Measurements from ENCODE around the gene ABI1. TPM values are rescaled to one million over a fixed set of nuclear protein-coding genes. Genes with fewer than 3 reads are reported as not detected.

The ABI1 gene
- total and polyA plus RNA-seq, 2 of the 4 experiments (the other 2 are of a cell fraction) = 49.6 to 71.3 TPM

DNA sequence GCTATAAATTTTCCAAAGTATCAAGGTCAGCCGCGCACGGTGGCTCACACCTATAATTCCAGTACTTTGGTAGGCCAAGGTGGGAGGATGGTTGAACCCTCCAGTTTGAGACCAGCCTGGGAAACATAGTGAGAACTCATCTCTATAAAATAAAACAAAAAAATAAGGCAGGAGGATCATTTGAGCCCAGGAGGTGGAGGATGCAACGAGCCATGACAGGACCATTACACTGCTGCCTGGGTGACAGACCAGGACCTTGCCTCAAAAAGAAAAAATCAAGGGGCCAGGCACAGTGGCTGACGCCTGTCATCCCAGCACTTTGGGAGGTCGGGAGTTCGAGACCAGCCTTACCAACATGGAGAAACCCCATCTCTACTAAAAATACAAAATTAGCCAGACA, 60.3 kb downstream of the ABI1 start:
- Histone ChIP-seq H2BK120ac (ENCODE audit: low read depth, low read length) (no peak overlapping the region), H4K8ac (ENCODE audit: low read depth in 2 of 2, low read length in 2 of 2) (no peak overlapping the region), H4K20me1 (ENCODE audit: insufficient read depth, low read length) (peaks cover 24% of the 10 kb centered on the region), H2AK5ac (ENCODE audit: low read depth, low read length) (no peak overlapping the region), H3K4ac (ENCODE audit: low read depth, low read length) (no peak overlapping the region), H3K4me1 (ENCODE audit: control insufficient read depth, insufficient read depth, low read length) (no peaks in the 10 kb centered on the region; the same call in 1 of the 2 replicates), H3K14ac (replicated peaks; ENCODE audit: low read depth, low read length) (no peak overlapping the region), H4K5ac (ENCODE audit: low read depth, low read length) (no peak overlapping the region), H3K27me3 (ENCODE audit: control insufficient read depth, insufficient read depth, low read length) (no peaks in the 10 kb centered on the region), H3K18ac (ENCODE audit: low read depth, low read length) (no peak overlapping the region), H2BK20ac (ENCODE audit: low read depth, low read length) (no peak overlapping the region), H2BK5ac (ENCODE audit: low read depth, low read length, poor library complexity, severe bottlenecking) (no peak overlapping the region), H3K56ac (ENCODE audit: extremely low read depth, insufficient read depth, low read length) (no peak overlapping the region), H2AFZ (replicated peaks; ENCODE audit: low read length, poor library complexity) (no peak overlapping the region), H3K23ac (ENCODE audit: low read depth, low read length) (no peak overlapping the region), H3K27ac (ENCODE audit: insufficient read depth, low read length) (no peak overlapping the region), H3K36me3 (ENCODE audit: control insufficient read depth, insufficient read depth, low read length) (no peaks in the 10 kb centered on the region), H3K9ac (ENCODE audit: low read depth, low read length) (no peak overlapping the region), H3K4me3 (ENCODE audit: insufficient read depth, low read depth, low read length) (no peak overlapping the region), H3K9me1 (ENCODE audit: insufficient read depth, low read length) (no peaks in the 10 kb centered on the region), H3K79me1 (ENCODE audit: low read depth in 1 of 2, low read length in 2 of 2) (peaks cover 38 to 58% of the 10 kb centered on the region in 2 experiments), H2BK15ac (ENCODE audit: low read depth, low read length) (no peak overlapping the region), H4K91ac (ENCODE audit: insufficient read depth, low read depth, low read length) (no peak overlapping the region), H3K4me2 (ENCODE audit: low read depth, low read length) (no peak overlapping the region), H3K9me3 (ENCODE audit: control insufficient read depth, insufficient read depth, low read length) (no peaks in the 10 kb centered on the region), H2AK9ac (replicated peaks; ENCODE audit: low read depth, low read length, poor library complexity) (no peak overlapping the region)
- BruUV-seq (replicated peaks) = no TSS peak
- no CpG with 5 or more reads among the region's 7 CpGs for WGBS, 2 experiments (ENCODE audit: extremely low coverage in 2 of 2, insufficient read length in 1 of 2)
- intact Hi-C loops (cut with micrococcal nuclease) (no loop called here), dilution Hi-C loops (cut with HindIII; ENCODE audit: low sequenced_read_pairs, unreplicated experiment) (no loop called here), in situ Hi-C loops (cut with MboI; ENCODE audit: low sequenced_read_pairs) (no loop called here)
- ChIA-PET POLR2A (ENCODE audit: unreplicated experiment) (no interaction called here), CTCF (no interaction called here)
- ATAC-seq (ENCODE audit: low read depth) (no peak), DNase-seq (no peak)
- TF ChIP-seq RAD21 (IDR thresholded peaks at IDR 0.05; ENCODE audit: low read length) = no peak
- TF ChIP-seq, protein P1, sequence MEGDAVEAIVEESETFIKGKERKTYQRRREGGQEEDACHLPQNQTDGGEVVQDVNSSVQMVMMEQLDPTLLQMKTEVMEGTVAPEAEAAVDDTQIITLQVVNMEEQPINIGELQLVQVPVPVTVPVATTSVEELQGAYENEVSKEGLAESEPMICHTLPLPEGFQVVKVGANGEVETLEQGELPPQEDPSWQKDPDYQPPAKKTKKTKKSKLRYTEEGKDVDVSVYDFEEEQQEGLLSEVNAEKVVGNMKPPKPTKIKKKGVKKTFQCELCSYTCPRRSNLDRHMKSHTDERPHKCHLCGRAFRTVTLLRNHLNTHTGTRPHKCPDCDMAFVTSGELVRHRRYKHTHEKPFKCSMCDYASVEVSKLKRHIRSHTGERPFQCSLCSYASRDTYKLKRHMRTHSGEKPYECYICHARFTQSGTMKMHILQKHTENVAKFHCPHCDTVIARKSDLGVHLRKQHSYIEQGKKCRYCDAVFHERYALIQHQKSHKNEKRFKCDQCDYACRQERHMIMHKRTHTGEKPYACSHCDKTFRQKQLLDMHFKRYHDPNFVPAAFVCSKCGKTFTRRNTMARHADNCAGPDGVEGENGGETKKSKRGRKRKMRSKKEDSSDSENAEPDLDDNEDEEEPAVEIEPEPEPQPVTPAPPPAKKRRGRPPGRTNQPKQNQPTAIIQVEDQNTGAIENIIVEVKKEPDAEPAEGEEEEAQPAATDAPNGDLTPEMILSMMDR (conservative IDR thresholded peaks at IDR 0.05; ENCODE audit: low read depth, low read length) = no peak
- no peak for TF ChIP-seq FOS (IDR thresholded peaks at IDR 0.05; ENCODE audit: low read depth, low read length)
- TF ChIP-seq, protein P2, sequence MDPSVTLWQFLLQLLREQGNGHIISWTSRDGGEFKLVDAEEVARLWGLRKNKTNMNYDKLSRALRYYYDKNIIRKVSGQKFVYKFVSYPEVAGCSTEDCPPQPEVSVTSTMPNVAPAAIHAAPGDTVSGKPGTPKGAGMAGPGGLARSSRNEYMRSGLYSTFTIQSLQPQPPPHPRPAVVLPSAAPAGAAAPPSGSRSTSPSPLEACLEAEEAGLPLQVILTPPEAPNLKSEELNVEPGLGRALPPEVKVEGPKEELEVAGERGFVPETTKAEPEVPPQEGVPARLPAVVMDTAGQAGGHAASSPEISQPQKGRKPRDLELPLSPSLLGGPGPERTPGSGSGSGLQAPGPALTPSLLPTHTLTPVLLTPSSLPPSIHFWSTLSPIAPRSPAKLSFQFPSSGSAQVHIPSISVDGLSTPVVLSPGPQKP (IDR thresholded peaks at IDR 0.05; ENCODE audit: borderline replicate concordance, low read depth, low read length) = no peak
